GM13976 (cell line): ENCODE measurements around the gene HOXA9.

Experiments
- DNase-seq: peaks from one replicate; pipeline ENCODE4 v3.0.0; 2012; ENCODE audit warnings: low spot score
- in situ Hi-C: fragments of 300-500 bp; cut with MboI; formaldehyde crosslinking; loops from one replicate; pipeline ENCODE4 v1.12.0; 2022; ENCODE audit warnings: low sequenced_read_pairs, mixed read lengths, inconsistent platforms; ENCODE audit not compliant: unreplicated experiment
- TF ChIP-seq, protein P1 (sequence below): IDR thresholded peaks from 2 replicates; pipeline ENCODE4 v1.5.1; 2012; ENCODE audit warnings: borderline replicate concordance, mild to moderate bottlenecking; ENCODE audit not compliant: insufficient read depth; ENCODE audit errors: extremely low read depth, missing control alignments, control extremely low read depth

HOXA9 gene

DNA sequence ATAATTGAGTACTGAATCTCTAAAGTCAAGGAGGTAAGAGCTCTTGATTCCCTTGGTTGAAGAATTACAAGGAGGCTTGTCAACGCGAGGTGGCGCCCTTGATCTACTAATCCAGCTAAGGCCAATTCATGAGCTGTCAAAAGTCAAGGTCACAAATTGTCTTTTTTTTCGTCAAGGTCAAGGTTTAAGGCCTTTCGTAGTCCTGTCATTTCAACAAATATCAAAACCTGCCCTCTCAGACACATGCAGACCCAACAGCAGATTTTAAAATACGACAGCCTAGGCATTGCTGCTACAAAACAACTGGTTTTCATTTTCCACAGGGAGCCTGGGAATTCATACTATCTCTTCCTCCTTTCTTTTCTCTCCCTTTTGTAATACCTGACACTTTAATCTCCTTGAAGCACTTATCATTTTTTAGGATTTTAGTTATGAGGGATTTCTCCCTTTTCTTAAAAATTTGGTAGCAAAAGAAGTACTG is 31.0 kb upstream of the HOXA9 start:
- DNase-seq: peak; percentile 72
- TF ChIP-seq, protein P1, sequence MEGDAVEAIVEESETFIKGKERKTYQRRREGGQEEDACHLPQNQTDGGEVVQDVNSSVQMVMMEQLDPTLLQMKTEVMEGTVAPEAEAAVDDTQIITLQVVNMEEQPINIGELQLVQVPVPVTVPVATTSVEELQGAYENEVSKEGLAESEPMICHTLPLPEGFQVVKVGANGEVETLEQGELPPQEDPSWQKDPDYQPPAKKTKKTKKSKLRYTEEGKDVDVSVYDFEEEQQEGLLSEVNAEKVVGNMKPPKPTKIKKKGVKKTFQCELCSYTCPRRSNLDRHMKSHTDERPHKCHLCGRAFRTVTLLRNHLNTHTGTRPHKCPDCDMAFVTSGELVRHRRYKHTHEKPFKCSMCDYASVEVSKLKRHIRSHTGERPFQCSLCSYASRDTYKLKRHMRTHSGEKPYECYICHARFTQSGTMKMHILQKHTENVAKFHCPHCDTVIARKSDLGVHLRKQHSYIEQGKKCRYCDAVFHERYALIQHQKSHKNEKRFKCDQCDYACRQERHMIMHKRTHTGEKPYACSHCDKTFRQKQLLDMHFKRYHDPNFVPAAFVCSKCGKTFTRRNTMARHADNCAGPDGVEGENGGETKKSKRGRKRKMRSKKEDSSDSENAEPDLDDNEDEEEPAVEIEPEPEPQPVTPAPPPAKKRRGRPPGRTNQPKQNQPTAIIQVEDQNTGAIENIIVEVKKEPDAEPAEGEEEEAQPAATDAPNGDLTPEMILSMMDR: peak; percentile 75
- in situ Hi-C loops: loop anchor here (10.0 kb wide), 2 partner anchors 48 to 728 kb away; partner anchors contain the start of gene EVX1

DNA sequence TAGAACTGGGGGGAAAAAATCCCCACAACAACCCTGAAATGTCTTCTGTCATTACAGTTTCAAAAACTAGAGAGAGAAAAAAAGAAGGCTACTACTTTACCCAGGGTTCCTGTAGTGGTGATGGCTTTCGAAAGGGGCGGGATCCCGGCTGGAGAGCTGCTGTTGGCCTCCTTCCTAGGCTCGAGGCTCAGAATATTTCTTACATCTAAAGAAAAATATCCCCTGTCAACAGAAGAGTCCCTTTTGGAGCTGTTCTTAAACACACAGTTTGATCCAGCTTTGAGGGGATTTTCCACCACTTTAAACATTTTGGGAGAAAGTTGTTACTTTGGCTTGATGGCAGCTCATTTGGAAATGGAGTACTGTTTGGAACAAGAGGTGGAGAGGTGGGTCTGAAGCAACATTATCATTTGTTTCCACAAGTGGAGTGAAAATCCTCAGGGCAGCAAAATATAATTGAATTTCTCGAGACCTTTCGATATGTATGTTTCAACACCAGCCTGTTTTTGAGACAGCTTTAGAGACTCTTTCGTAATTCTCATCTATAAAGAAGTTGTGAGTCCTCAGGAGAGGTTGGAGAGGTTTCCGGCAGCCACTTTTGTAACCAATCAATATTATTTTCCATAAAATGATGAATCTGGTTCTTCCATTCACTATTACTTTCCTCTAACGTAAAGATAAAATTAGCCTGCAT is 29.5 kb upstream of the HOXA9 start:
- in situ Hi-C loops: loop anchor here (10.0 kb wide), 2 partner anchors 50 to 730 kb away; partner anchors contain the start of gene EVX1
- TF ChIP-seq, protein P1: no peak
- DNase-seq: no peak

DNA sequence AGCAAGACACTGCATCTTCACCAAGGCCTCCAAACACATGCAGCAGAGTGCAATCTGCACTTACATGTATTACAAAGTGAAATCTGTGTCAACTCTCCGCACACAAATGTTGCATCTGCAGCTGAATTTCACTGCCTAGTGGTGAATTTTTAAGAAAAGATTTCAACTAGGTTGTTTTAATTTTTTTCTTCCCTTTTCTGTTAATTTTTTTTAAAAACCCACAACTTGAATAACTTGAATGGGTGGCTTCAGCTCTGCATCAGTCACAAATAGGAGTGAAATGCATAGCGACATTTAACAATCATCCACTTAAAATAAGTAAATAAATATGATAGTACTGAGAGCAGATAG is 28.6 kb upstream of the HOXA9 start:
- TF ChIP-seq, protein P1: no peak
- no peak for DNase-seq
- in situ Hi-C loops: loop anchor here (10.0 kb wide), 2 partner anchors 51 to 731 kb away; partner anchors contain the start of gene EVX1

DNA sequence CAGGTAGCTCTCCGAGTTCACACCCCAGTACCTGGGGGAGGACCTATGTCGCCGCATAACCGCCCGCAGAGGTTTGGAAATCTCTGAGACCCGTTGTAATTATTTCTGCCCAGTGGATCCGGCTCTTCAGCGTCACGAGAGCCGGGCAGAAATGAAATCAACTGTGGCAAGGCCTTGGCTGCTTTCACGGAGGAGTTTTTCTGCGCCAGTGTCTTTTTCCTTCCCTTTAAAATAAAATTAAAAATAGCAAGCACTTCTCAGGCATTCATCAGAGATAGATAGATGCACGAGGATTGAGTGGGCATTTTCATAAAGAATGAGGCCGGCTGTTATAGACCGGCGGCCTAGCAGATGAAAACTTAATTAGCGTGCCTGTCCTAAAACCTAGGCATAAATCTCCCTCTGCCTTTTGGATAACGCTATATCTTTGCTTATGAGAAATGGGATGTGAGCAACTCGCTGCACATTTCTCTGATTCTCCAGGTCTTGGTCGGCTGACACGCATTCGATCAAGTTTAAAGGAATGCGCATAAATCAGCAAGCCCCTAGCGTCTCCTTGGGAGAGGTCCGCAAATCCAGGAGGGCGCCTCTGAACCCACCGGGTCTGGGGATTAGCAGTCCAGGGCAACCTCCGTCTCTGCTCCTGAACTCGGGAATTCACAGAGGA is 28.1 kb upstream of the HOXA9 start:
- DNase-seq: no peak
- in situ Hi-C loops: loop anchor here (10.0 kb wide), 2 partner anchors 51 to 731 kb away; partner anchors contain the start of gene EVX1
- TF ChIP-seq, protein P1: no peak

DNA sequence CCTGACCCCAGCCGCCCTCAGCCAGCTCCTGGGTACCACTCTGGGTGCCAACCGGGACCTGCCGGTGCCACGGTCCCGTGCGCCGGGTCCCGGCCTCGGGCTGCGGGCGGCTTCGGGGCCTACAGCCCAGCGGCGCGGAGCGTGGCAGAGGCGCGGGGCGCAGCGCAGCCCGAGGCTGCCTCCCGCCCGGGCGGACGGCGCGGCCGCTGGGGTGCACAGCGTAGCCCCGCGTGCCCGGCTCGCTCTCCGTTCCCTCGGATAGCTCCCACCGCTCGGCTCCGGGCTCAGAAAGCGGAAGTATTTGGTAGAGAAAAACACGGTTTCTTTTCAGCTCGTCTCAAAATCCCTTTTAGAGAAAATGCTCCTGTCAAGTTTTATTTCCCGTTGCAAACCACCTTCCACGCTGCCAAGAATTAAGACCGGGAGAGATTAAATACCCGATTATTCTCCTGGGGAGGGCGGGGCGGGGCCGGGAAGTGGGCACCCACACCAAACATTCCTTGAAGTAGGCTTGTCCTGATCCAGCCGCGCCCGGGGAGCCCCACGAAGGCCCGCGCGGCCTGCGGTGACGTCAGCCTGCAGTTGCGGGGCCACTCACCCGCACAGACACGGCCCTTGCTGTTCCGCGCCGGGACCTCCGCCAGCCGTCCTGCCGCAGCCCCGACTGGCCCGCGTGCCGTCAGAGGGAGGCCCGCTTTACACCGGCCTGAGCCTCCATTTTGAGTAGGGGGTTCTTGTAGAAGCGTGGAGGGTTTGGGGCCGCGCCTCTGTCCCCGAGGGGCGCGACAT is 27.4 kb upstream of the HOXA9 start:
- TF ChIP-seq, protein P1: no peak
- peak; percentile 27 for DNase-seq
- in situ Hi-C loops: loop anchor here (10.0 kb wide), 2 partner anchors 52 to 732 kb away; partner anchors contain the start of gene EVX1

DNA sequence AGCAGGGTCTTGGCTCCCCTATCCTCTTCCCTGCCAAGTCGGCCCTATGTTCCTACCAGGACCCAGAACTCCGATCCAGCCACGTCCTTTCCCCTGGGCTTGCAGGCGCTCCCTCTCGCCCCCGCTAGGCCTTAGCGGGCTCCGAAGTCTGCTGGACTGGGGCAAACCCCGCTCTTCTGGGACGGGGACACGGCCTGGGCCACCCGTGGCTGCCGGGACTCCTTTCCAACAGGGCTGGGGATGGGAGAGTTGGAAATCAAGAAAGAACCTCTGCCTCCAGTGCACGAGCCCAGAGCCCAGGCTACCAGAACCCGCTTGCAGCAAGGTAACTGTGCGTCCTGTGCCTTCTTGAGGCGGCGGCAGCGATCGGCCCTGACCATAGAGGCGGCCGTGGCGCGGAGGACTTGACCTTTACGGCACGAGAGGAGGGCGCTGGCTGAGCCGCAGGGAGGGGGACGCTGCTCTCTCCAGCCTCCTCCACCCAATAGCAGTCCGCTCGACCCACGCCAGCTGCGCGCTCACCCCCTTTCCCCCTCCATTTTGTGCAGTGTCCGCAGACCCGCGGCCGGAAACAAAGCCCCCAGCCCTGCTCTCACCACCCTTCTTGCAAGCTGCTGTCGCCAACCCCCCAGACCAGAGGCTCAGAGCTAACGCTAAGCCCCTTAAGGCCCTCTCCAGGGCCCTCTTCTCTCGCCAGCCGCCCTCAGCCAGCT is 26.7 kb upstream of the HOXA9 start:
- TF ChIP-seq, protein P1: no peak
- no peak for DNase-seq
- in situ Hi-C loops: loop anchor here (10.0 kb wide), 2 partner anchors 53 to 733 kb away; partner anchors contain the start of gene EVX1
